Stimulated activated CD4-positive, alpha-beta T cell treated with anti-CD3 and anti-CD28 coated beads, Interleukin-4, amount 100 ng/mL, for 1 hour (primary cell): ENCODE results near the gene DUSP6.
A peak's percentile ranks its signal among the peaks of the same experiment; 100 is the strongest.

Source experiments
- DNase-seq: peaks from one replicate; pipeline ENCODE4 v3.0.0-alpha.2; 2020

Gene DUSP6

GRCh38 chr12:89373763-89374572 lies 21.7 kb upstream of the DUSP6 start:
- no peak for DNase-seq

GRCh38 chr12:89372584-89373370 lies 20.5 kb upstream of the DUSP6 start:
- DNase-seq, result no peak

- no peak for DNase-seq
Measured at GRCh38 chr12:89370850-89371249, 18.5 kb upstream of the DUSP6 start.

- DNase-seq, result no peak
Measured at GRCh38 chr12:89370421-89370831, 18.1 kb upstream of the DUSP6 start.

- DNase-seq, result no peak
Measured at GRCh38 chr12:89369166-89369565, 16.9 kb upstream of the DUSP6 start.

- DNase-seq, result no peak
Measured at GRCh38 chr12:89368391-89368790, 16.1 kb upstream of the DUSP6 start.

- no peak for DNase-seq
Measured at GRCh38 chr12:89366676-89367364, 14.5 kb upstream of the DUSP6 start.

- no peak for DNase-seq
Measured at GRCh38 chr12:89364631-89365030, 12.3 kb upstream of the DUSP6 start.

GRCh38 chr12:89364058-89364457 lies 11.8 kb upstream of the DUSP6 start:
- no peak for DNase-seq

- no peak for DNase-seq
Measured at GRCh38 chr12:89363582-89363981, 11.3 kb upstream of the DUSP6 start.

GRCh38 chr12:89363084-89363483 lies 10.8 kb upstream of the DUSP6 start:
- no peak for DNase-seq

GRCh38 chr12:89359615-89360014 lies 7.3 kb upstream of the DUSP6 start:
- DNase-seq, result no peak

- DNase-seq, result no peak
Measured at GRCh38 chr12:89358805-89359204, 6.5 kb upstream of the DUSP6 start.

GRCh38 chr12:89357297-89357730 lies 5.0 kb upstream of the DUSP6 start:
- no peak for DNase-seq

GRCh38 chr12:89356069-89356665 lies 3.9 kb upstream of the DUSP6 start:
- DNase-seq, result no peak

GRCh38 chr12:89355243-89356068 lies 3.2 kb upstream of the DUSP6 start:
- no peak for DNase-seq

- DNase-seq, result no peak
Measured at GRCh38 chr12:89354612-89355067, 2.3 kb upstream of the DUSP6 start.

GRCh38 chr12:89353823-89354611 lies 1.7 kb upstream of the DUSP6 start:
- DNase-seq, result peak; percentile 70

GRCh38 chr12:89353188-89353822 lies 1.0 kb upstream of the DUSP6 start:
- DNase-seq, result peak; percentile 54

- DNase-seq, result no peak
Measured at GRCh38 chr12:89352242-89352491, 134 bp downstream of the DUSP6 start.
